Mesendoderm (in vitro differentiated cells): ENCODE measurements around the gene FUZ.

ENCODE experiments used
- DNase-seq: peaks from one replicate; pipeline ENCODE4 v3.0.0; 2013
- H2AK5ac ChIP-seq: 2 replicates; pipeline ENCODE4 v1.6.1; 2013; ENCODE audit warnings: low read length, inconsistent platforms
- H2BK120ac ChIP-seq: 2 replicates; pipeline ENCODE4 v1.6.1; 2013; ENCODE audit warnings: low read depth, mild to moderate bottlenecking, low read length, moderate library complexity, mixed read lengths
- H2BK15ac ChIP-seq: replicated peaks from 2 replicates; pipeline ENCODE4 v1.6.1; 2013; ENCODE audit warnings: low read depth, mild to moderate bottlenecking, moderate library complexity
- H2BK5ac ChIP-seq: 2 replicates; pipeline ENCODE4 v1.6.1; 2013; ENCODE audit warnings: low read length, inconsistent platforms
- H3K18ac ChIP-seq: 2 replicates; pipeline ENCODE4 v1.6.1; 2013; ENCODE audit warnings: mild to moderate bottlenecking, low read length, mixed read lengths
- H3K23ac ChIP-seq: one replicate; pipeline ENCODE4 v1.6.1; 2013; ENCODE audit warnings: low read length
- H3K27ac ChIP-seq: 2 replicates; pipeline ENCODE4 v1.5.1; 2013; ENCODE audit warnings: low read depth, mild to moderate bottlenecking, inconsistent platforms, low read length, moderate library complexity
- H3K27me3 ChIP-seq: 2 replicates; pipeline ENCODE4 v1.6.1; 2013; ENCODE audit warnings: low read length, control low read depth, mild to moderate bottlenecking, inconsistent platforms; ENCODE audit not compliant: insufficient read depth, poor library complexity
- H3K36me3 ChIP-seq: 2 replicates; pipeline ENCODE4 v1.6.1; 2013; ENCODE audit warnings: low read length, inconsistent platforms; ENCODE audit not compliant: control insufficient read depth, insufficient read depth
- H3K4ac ChIP-seq: one replicate; pipeline ENCODE4 v1.6.1; 2013; ENCODE audit warnings: low read depth, mild to moderate bottlenecking, low read length, moderate library complexity
- H3K4me1 ChIP-seq: 2 replicates; pipeline ENCODE4 v1.6.1; 2013; ENCODE audit warnings: low read depth, low read length, inconsistent platforms; ENCODE audit not compliant: control insufficient read depth
- H3K4me2 ChIP-seq: 2 replicates; pipeline ENCODE4 v1.6.1; 2013; ENCODE audit warnings: low read length
- H3K4me3 ChIP-seq: 2 replicates; pipeline ENCODE4 v1.5.1; 2013; ENCODE audit warnings: mild to moderate bottlenecking, low read length
- H3K56ac ChIP-seq: one replicate; pipeline ENCODE4 v1.6.1; 2013; ENCODE audit warnings: low read length
- H3K79me1 ChIP-seq: 2 replicates; pipeline ENCODE4 v1.6.1; 2013; ENCODE audit warnings: low read length, inconsistent platforms
- H3K79me2 ChIP-seq: 2 replicates; pipeline ENCODE4 v1.6.1; 2013; ENCODE audit warnings: mild to moderate bottlenecking, low read length; ENCODE audit not compliant: control insufficient read depth, insufficient read depth
- H3K9ac ChIP-seq: 2 replicates; pipeline ENCODE4 v1.6.1; 2013; ENCODE audit warnings: low read length, inconsistent platforms
- H4K5ac ChIP-seq: one replicate; pipeline ENCODE4 v1.6.1; 2013; ENCODE audit warnings: low read length
- H4K8ac ChIP-seq: one replicate; pipeline ENCODE4 v1.6.1; 2013; ENCODE audit warnings: low read depth, mild to moderate bottlenecking, control low read depth, low read length, moderate library complexity
- WGBS: extraction: QIAGEN DNeasy Blood & Tissue Kit; methylation state at CpG from one replicate; pipeline ENCODE4 v1.1.7; 2013; ENCODE audit warnings: low lambda C conversion rate, missing lambda C conversion rate; ENCODE audit not compliant: insufficient coverage; ENCODE audit errors: extremely low coverage; 5-methylcytosine and 5-hydroxymethylcytosine counted together

Gene FUZ

DNA sequence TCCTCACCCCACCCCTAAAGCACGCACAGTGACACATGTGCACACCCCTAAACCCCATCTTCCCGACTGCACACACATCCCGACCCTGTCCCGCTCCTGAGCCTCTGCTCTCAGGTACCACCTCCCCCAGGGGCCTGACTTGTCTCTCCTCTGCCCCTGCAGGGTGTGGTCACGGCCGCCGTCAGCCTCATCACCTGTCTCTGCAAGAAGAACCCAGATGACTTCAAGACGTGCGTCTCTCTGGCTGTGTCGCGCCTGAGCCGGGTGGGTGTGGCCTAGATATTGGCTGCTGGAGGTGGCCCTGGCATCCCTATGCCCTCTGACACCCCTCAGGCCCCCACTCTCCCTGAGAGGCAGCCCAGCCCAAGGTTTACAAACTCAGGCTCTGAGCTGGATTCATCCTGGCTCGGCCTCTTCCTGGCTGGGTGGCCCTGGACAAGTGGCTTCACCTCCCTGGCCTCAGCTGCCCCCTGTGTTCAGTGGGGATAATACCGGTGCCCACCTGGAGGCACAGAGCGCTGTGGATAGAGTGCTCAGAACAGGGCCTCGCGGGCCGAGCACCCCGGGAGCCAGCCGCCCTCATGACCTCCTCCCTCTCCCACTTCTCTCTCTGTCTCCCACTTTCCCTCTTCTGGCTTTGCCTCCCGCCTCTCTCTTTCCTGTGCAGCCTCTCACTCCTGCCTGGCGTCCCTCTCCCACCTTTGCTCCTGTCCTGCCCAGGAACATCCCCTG is 20.1 kb downstream of the FUZ start:
- no peak overlapping the region for H2AK5ac ChIP-seq
- no peak overlapping the region for H2BK15ac ChIP-seq
- no peaks in the 10 kb centered on the region for H3K79me1 ChIP-seq
- H3K4ac ChIP-seq, result no peak overlapping the region
- H3K56ac ChIP-seq, result no peak overlapping the region
- WGBS, result no CpG with 5 or more reads among the region's 22 CpGs
- H4K8ac ChIP-seq, result no peak overlapping the region
- H3K4me1 ChIP-seq, result no peaks in the 10 kb centered on the region
- no peak overlapping the region for H4K5ac ChIP-seq
- H3K23ac ChIP-seq, result no peak overlapping the region
- no peak overlapping the region for H3K18ac ChIP-seq
- H3K4me3 ChIP-seq, result no peak overlapping the region
- no peak overlapping the region for H2BK5ac ChIP-seq
- H2BK120ac ChIP-seq, result no peak overlapping the region
- peaks cover 9% of the 10 kb centered on the region for H3K36me3 ChIP-seq
- H3K9ac ChIP-seq, result no peak overlapping the region
- H3K27ac ChIP-seq, result no peak overlapping the region
- H3K79me2 ChIP-seq, result no peaks in the 10 kb centered on the region
- no peak overlapping the region for H3K4me2 ChIP-seq
- DNase-seq, result no peak
- H3K27me3 ChIP-seq, result no peaks in the 10 kb centered on the region

- Histone ChIP-seq H3K4me2 (no peak overlapping the region), H4K8ac (no peak overlapping the region), H2BK120ac (no peak overlapping the region), H3K27ac (no peak overlapping the region), H3K56ac (no peak overlapping the region), H3K36me3 (peaks cover 7% of the 10 kb centered on the region), H3K18ac (no peak overlapping the region), H2AK5ac (no peak overlapping the region), H3K4ac (no peak overlapping the region), H2BK5ac (no peak overlapping the region), H2BK15ac (no peak overlapping the region), H3K4me3 (no peak overlapping the region), H3K9ac (no peak overlapping the region), H3K79me2 (no peaks in the 10 kb centered on the region), H3K23ac (no peak overlapping the region), H4K5ac (no peak overlapping the region), H3K79me1 (no peaks in the 10 kb centered on the region), H3K27me3 (no peaks in the 10 kb centered on the region), H3K4me1 (no peaks in the 10 kb centered on the region)
- no CpG with 5 or more reads among the region's 26 CpGs for WGBS
- DNase-seq, result no peak
Observed at GRCh38 chr19:49791776-49792445, 21.2 kb downstream of the FUZ start.

DNA sequence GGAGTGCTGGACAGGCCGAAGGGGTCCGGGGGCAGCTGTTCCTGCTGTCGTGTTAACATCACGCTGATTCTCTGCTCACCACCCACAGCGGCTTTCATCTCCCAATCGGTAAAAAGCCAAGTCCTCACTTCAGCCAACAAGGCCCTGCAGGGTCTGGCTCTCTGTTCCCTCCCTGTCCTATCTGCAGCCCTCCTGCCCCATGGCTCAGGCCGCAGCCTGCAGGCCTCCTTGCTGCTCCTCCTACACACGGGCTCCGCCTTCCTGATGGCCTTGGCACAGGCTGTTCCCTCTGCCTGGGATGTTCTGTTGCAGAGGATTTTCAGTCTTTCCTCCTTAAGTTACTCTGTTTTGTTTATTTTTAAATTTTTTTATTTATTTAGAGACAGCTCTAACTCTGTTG is 22.2 kb downstream of the FUZ start:
- H3K4ac ChIP-seq, result no peak overlapping the region

DNA sequence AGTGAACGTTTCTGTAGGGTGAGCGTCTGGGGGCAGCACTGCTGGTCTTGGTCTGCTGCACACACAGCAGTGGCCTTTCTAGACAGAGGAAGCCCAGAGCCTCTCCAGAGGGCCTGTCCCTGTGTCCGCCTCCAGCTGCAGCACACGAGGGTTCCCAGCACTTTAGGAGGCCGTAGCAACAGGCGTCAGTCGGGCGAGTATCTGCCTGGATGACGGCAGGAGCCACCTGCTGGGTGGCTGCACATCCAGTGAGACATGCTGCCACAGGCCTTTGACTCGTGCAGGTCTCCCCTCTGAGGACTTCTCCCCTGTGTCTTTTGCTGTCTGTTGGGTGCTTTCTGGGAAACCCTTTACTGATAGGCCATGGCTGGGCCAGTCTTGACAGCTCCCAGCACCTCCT is 24.2 kb downstream of the FUZ start:
- Histone ChIP-seq H2BK5ac (no peak overlapping the region), H3K4me3 (no peak overlapping the region), H4K5ac (no peak overlapping the region), H2BK15ac (no peak overlapping the region), H2AK5ac (no peak overlapping the region), H3K36me3 (peaks cover 2% of the 10 kb centered on the region), H2BK120ac (no peak overlapping the region), H3K4me2 (no peak overlapping the region), H3K23ac (no peak overlapping the region), H3K4ac (no peak overlapping the region), H4K8ac (no peak overlapping the region), H3K18ac (no peak overlapping the region), H3K56ac (no peak overlapping the region), H3K27ac (no peak overlapping the region), H3K9ac (no peak overlapping the region), H3K79me2 (no peaks in the 10 kb centered on the region), H3K27me3 (no peaks in the 10 kb centered on the region), H3K4me1 (no peaks in the 10 kb centered on the region), H3K79me1 (no peaks in the 10 kb centered on the region)
- DNase-seq, result no peak
- WGBS, result no CpG with 5 or more reads among the region's 10 CpGs

More for the DNA sequence above, 22.2 kb downstream of the FUZ start:
- Histone ChIP-seq H4K5ac (no peak overlapping the region), H3K23ac (no peak overlapping the region), H2AK5ac (no peak overlapping the region), H2BK15ac (no peak overlapping the region), H3K4me3 (no peak overlapping the region), H2BK5ac (no peak overlapping the region), H3K4me1 (no peaks in the 10 kb centered on the region), H3K79me1 (no peaks in the 10 kb centered on the region), H3K79me2 (no peaks in the 10 kb centered on the region), H4K8ac (no peak overlapping the region), H3K36me3 (peaks cover under 1% of the 10 kb centered on the region), H3K56ac (no peak overlapping the region), H3K4me2 (no peak overlapping the region), H3K27me3 (no peaks in the 10 kb centered on the region), H3K18ac (no peak overlapping the region), H3K9ac (no peak overlapping the region), H3K27ac (no peak overlapping the region), H2BK120ac (no peak overlapping the region)
- WGBS, result no CpG with 5 or more reads among the region's 9 CpGs
- no peak for DNase-seq

DNA sequence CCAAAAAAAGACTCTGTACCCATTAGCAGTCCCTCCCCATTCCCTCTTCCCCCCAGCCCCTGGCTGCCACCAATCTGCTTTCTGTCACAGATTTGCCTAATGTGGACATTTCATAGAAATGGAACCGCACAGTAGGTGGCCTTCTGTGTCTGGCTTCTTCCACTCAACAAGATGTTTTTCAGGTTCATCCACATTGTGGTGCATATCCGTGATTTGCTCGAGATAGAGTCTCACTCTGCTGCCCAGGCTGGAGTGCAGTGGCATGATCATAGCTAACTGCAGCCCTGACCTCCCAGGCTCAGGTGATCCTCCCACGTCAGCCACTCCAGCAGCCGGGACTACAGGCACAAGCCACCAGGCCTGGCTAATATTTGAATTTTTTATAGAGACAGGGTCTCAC is 25.3 kb downstream of the FUZ start:
- Histone ChIP-seq H3K27ac (no peak overlapping the region), H3K27me3 (no peaks in the 10 kb centered on the region), H2AK5ac (no peak overlapping the region), H3K79me2 (no peaks in the 10 kb centered on the region), H4K5ac (no peak overlapping the region), H3K56ac (no peak overlapping the region), H3K4me2 (no peak overlapping the region), H3K23ac (no peak overlapping the region), H2BK120ac (no peak overlapping the region), H3K4me1 (no peaks in the 10 kb centered on the region), H2BK5ac (no peak overlapping the region), H4K8ac (no peak overlapping the region), H3K9ac (no peak overlapping the region), H3K18ac (no peak overlapping the region), H2BK15ac (no peak overlapping the region), H3K36me3 (peaks cover 5% of the 10 kb centered on the region), H3K4me3 (no peak overlapping the region), H3K79me1 (no peaks in the 10 kb centered on the region), H3K4ac (no peak overlapping the region)
- no peak for DNase-seq
- WGBS, result no CpG with 5 or more reads among the region's 5 CpGs
